K562 (cell line): ENCODE data around the gene PINK1. TPM values are rescaled to one million over a fixed set of nuclear protein-coding genes. Genes with fewer than 3 reads are reported as not detected.

Source experiments
- CBFB ChIP-seq: sonication (generic); formaldehyde crosslinking; IDR thresholded peaks from 2 replicates; pipeline ENCODE4 v1.4.0; 2020; ENCODE audit warnings: mild to moderate bottlenecking, missing genetic modification reagents
- CREB5 ChIP-seq: fragments of 250-450 bp; sonication (Bioruptor Pico); IDR thresholded peaks from 2 replicates; pipeline ENCODE4 v1.5.0; 2020; ENCODE audit warnings: mild to moderate bottlenecking
- EWSR1 ChIP-seq: fragments of 450-650 bp; IDR thresholded peaks from 2 replicates; pipeline ENCODE4 v1.6.1; 2018; ENCODE audit warnings: borderline replicate concordance, mild to moderate bottlenecking, low read depth, moderate library complexity; ENCODE audit not compliant: partially characterized antibody
- HINFP ChIP-seq: fragments of 450-650 bp; conservative IDR thresholded peaks from 2 replicates; pipeline ENCODE4 v1.6.1; 2016; ENCODE audit warnings: missing genetic modification characterization, low read depth, mild to moderate bottlenecking, control low read depth, missing compliant biosample characterization
- NCOA2 ChIP-seq, 2 experiments: fragments of 450-650 bp; IDR thresholded peaks; 2 replicates each; pipeline ENCODE4 v1.6.1; 2018; ENCODE audit warnings: mild to moderate bottlenecking in 2 of 2, moderate library complexity in 1 of 2; ENCODE audit not compliant: partially characterized antibody in 2 of 2
- TEAD4 ChIP-seq, 2 experiments: sonication (generic) in 1 of 2; formaldehyde crosslinking in 1 of 2; IDR thresholded peaks; 2 replicates each; pipeline versions ENCODE4 v1.6.1 to v1.8.0; 2012 to 2022; ENCODE audit warnings: borderline replicate concordance in 1 of 2, inconsistent platforms in 1 of 2, low read length in 1 of 2, mild to moderate bottlenecking in 1 of 2, missing genetic modification reagents in 1 of 2
- TSHZ1 ChIP-seq: fragments of 250-450 bp; sonication (Bioruptor Pico); IDR thresholded peaks from 2 replicates; pipeline ENCODE4 v1.4.0; 2020; ENCODE audit warnings: mild to moderate bottlenecking, moderate library complexity
- ZNF384 ChIP-seq: IDR thresholded peaks from 2 replicates; pipeline ENCODE4 v1.6.1; 2012; ENCODE audit warnings: low read depth, low read length, improper control_type of control experiment
- polyA plus RNA-seq, 8 experiments: library from polyadenylated mRNA; depleted of rRNA in 4 of 8; stranded (reverse) in 5 of 8; unstranded in 3 of 8; fragments of >200 nt; fragmentation: Nextera tagmentation in 2 of 8; fragmentation: Illumina TruSeq in 1 of 8; extraction: Ambion mirVana in 2 of 8; extraction: Trizol in 1 of 8; gene quantifications; 2 replicates each; pipeline versions ENCODE4 v1.2.1 to v1.2.3, GENCODE V29; 2011 to 2014; ENCODE audit warnings: inconsistent platforms in 1 of 8, missing spikeins in 1 of 8
- total RNA-seq, 7 experiments: library from RNA; depleted of rRNA in 6 of 7; stranded (reverse); fragments of >200 nt in 6 of 7; fragmentation: Illumina TruSeq in 2 of 7; extraction: Trizol in 2 of 7; gene quantifications; 2 replicates each; pipeline versions ENCODE4 v1.2.1 to v1.2.3, GENCODE V29; 2011 to 2021; ENCODE audit warnings: low replicate concordance in 1 of 7
- TF ChIP-seq, protein P1 (sequence below): fragments of 200-800 bp; sonication (Bioruptor generic); IDR thresholded peaks from 2 replicates; pipeline ENCODE4 v1.6.1; 2016; ENCODE audit warnings: missing genetic modification characterization, missing compliant biosample characterization

PINK1 gene
- total and polyA plus RNA-seq, 9 of the 15 experiments (the other 6 are each of a cell fraction or from before 2014, with no cell fraction given) = 1.5 to 11.3 (median 6.8) TPM

DNA sequence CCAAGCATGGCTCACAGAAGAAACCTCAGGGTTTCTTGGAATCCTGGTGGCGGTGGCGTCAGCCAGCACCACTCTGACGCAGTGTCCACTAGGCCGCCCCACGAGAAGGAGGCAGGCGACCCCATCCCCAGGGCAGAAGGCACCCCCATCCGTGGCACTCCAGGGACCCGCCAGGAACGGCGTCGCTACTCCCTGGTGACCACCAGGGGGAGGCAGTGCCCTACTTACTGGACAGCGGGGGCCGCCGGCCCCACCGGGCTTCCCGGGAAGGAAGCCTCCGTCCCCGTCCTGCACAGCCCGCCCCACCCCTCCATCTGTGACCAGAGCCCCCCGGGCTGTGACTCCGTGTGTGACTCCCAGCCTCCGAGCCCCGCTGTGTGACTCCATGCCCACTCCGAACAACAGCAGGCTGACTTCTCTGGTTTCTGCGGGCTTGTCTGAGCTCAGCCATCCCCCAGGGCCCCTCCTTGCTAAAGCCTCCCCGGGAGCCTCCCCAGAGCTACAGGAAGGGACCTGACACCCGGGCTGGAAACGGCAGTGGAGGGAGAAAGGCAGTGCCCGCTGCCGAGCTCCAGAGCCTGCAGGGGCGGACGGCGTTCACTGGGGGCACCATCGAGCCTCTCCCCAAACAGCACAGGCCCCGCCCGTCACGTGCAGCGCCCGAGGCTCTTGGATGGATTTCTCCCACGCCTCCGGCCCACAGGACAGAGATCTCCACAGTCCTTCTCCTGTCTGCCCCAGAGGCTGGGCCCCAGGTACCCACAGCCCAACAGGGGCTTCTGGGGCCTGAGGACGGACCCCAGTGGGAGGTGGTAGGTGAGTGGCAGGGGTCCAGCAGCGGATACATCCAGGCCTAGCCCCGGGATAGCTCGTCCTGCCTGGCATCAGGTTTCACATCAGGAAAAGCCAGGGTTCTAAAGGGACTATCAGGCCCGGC lies 63.4 kb downstream of the PINK1 start (continued):
- TF ChIP-seq, protein P1, sequence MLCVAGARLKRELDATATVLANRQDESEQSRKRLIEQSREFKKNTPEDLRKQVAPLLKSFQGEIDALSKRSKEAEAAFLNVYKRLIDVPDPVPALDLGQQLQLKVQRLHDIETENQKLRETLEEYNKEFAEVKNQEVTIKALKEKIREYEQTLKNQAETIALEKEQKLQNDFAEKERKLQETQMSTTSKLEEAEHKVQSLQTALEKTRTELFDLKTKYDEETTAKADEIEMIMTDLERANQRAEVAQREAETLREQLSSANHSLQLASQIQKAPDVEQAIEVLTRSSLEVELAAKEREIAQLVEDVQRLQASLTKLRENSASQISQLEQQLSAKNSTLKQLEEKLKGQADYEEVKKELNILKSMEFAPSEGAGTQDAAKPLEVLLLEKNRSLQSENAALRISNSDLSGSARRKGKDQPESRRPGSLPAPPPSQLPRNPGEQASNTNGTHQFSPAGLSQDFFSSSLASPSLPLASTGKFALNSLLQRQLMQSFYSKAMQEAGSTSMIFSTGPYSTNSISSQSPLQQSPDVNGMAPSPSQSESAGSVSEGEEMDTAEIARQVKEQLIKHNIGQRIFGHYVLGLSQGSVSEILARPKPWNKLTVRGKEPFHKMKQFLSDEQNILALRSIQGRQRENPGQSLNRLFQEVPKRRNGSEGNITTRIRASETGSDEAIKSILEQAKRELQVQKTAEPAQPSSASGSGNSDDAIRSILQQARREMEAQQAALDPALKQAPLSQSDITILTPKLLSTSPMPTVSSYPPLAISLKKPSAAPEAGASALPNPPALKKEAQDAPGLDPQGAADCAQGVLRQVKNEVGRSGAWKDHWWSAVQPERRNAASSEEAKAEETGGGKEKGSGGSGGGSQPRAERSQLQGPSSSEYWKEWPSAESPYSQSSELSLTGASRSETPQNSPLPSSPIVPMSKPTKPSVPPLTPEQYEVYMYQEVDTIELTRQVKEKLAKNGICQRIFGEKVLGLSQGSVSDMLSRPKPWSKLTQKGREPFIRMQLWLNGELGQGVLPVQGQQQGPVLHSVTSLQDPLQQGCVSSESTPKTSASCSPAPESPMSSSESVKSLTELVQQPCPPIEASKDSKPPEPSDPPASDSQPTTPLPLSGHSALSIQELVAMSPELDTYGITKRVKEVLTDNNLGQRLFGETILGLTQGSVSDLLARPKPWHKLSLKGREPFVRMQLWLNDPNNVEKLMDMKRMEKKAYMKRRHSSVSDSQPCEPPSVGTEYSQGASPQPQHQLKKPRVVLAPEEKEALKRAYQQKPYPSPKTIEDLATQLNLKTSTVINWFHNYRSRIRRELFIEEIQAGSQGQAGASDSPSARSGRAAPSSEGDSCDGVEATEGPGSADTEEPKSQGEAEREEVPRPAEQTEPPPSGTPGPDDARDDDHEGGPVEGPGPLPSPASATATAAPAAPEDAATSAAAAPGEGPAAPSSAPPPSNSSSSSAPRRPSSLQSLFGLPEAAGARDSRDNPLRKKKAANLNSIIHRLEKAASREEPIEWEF (CRISPR knock-in tag) = no peak
- TF ChIP-seq TEAD4 (IDR thresholded peaks at IDR 0.05; ENCODE audit: low read length) (no peak), TEAD4 (CRISPR knock-in tag; IDR thresholded peaks at IDR 0.05; ENCODE audit: borderline replicate concordance) (no peak), HINFP (no peak), CBFB (0 out of 2 replicates have a peak, but pooled peaks have one; percentile 18), TSHZ1 (no peak), NCOA2 (IDR thresholded peaks at IDR 0.05; ENCODE audit: partially characterized antibody in 2 of 2) (no peak), EWSR1 (no peak), ZNF384 (no peak), CREB5 (CRISPR knock-in tag) (no peak)
